ENCODE results near the gene NNMT. TPM values are rescaled to one million over a fixed set of nuclear protein-coding genes. Genes with fewer than 3 reads are reported as not detected.

Gene NNMT
- total RNA-seq, 2 donors from 2014 or later = 83.7 to 240 TPM

DNA sequence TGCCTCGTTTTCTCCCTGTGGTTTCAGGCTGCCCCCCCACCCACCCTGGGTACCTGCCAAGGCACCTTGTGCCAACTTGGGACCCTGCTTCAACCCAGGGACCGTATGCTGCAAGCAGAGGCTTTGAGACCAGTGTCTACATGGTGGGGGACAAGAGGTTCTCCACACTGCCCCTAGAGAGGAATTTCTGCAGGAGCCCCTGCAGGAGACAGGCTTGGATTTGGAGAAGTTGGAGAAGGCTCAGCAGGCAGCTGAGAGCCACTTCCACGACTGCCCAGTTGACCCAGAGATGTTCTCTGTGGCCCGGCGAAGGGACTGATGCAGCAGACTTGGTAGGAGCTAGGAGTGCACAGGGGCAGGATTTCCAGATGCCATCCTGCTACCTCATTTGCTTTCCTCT lies 20.1 kb upstream of the NNMT start:
- peaks cover 0 to 9% of the 10 kb centered on the region in 2 donors for H3K4me1 ChIP-seq
- TF ChIP-seq CTCF (IDR thresholded peaks at IDR 0.05) = no peak
- H3K36me3 ChIP-seq = no peaks in the 10 kb centered on the region
- no peaks in the 10 kb centered on the region for H3K9me3 ChIP-seq
- no peaks in the 10 kb centered on the region for H3K27me3 ChIP-seq
- no peak overlapping the region for H3K4me3 ChIP-seq
- H3K27ac ChIP-seq = peak overlapping the region in 1 of 2 donors; percentile 47
- no peak for DNase-seq (ENCODE audit: low spot score)

GRCh38 chr11:114277637-114278341 lies 18.4 kb upstream of the NNMT start:
- H3K27me3 ChIP-seq = no peaks in the 10 kb centered on the region
- DNase-seq (ENCODE audit: low spot score) = no peak

DNA sequence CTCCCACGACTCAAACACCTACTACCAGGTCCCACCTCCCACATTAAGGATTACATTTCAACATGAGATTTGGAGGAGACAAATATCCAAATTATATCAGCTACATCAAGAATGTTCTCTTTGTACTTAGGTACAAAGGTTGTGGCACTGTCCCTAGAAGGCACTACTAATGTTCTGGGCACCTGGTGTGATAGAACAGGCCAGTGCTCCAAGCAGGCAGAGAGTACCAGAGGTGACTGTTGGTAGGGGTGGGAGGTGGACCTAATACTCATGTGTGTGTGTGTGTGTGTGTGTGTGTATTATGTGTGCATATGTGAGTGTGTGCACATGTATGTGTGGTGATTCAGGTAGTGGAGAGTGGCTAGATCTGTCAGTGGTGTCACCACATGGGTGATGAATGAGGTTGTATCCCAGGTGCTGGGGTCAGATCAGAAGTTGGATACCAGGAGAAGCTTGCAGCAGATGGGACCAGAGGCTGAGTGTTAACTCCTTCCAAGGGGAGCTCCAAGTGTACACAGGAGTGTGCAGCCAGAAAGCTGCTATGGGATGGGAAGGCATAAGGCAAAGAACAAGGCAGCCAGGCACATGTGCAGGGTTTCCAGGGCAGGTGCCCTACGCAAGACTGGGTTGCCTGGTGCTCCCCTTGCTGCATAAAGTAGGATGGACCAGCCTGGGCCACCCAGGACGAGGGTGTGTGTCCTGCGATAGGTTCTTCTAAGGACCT lies 17.7 kb upstream of the NNMT start:
- TF ChIP-seq CTCF (IDR thresholded peaks at IDR 0.05) = no peak
- H3K4me3 ChIP-seq = no peak overlapping the region
- H3K9me3 ChIP-seq = no peaks in the 10 kb centered on the region
- H3K27me3 ChIP-seq = no peaks in the 10 kb centered on the region
- no peaks in the 10 kb centered on the region for H3K36me3 ChIP-seq
- peaks cover 0 to 9% of the 10 kb centered on the region in 2 donors for H3K4me1 ChIP-seq
- no peak for DNase-seq (ENCODE audit: low spot score)
- H3K27ac ChIP-seq = no peak overlapping the region

More at GRCh38 chr11:114277637-114278341, 18.4 kb upstream of the NNMT start:
- Histone ChIP-seq H3K4me1 (peaks cover 0 to 9% of the 10 kb centered on the region in 2 donors), H3K27ac (no peak overlapping the region), H3K9me3 (no peaks in the 10 kb centered on the region), H3K4me3 (no peak overlapping the region), H3K36me3 (no peaks in the 10 kb centered on the region)
- TF ChIP-seq CTCF (IDR thresholded peaks at IDR 0.05) = no peak

DNA sequence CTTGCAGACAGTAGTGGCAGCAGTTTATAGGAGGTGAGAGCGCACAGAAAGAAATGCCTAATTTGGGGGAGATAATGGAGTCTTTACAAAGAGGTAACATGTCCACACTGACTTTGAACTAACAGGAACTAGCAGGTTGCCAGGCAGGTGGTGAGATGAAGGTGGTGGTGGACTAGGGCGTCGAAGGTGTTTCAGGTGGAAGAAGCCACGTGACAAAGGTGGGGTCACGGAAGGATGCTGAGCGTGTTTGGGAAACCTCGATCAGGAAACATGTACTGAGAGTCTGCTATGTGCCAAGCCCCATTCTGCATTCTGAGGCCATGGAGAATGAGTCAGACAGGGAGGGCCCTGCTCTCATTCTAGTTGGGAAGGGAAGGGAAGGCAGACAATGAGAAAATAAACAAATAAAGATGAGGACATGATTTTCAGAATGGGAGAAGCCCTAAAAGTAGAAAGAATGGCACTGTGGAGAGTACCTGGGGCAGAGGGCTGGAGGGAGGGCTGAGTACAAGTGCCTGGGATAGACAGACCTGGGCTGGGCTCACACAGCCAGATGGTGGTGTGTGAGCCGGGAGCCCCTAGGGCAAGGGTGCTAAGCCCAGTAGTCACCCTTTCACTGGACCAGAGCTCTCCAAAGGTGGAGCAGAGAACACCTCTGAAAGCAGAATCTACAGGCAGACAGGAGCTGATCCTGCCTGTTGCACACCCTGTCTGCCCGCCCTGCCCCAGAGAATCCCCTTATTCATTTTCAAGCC lies 16.2 kb upstream of the NNMT start:
- Histone ChIP-seq H3K4me1 (peaks cover 0 to 16% of the 10 kb centered on the region in 2 donors), H3K9me3 (no peaks in the 10 kb centered on the region), H3K27ac (peak overlapping the region; percentile 45 to 74), H3K27me3 (no peaks in the 10 kb centered on the region), H3K36me3 (no peaks in the 10 kb centered on the region), H3K4me3 (no peak overlapping the region)
- DNase-seq (ENCODE audit: low spot score) = no peak
- TF ChIP-seq CTCF (IDR thresholded peaks at IDR 0.05) = no peak

DNA sequence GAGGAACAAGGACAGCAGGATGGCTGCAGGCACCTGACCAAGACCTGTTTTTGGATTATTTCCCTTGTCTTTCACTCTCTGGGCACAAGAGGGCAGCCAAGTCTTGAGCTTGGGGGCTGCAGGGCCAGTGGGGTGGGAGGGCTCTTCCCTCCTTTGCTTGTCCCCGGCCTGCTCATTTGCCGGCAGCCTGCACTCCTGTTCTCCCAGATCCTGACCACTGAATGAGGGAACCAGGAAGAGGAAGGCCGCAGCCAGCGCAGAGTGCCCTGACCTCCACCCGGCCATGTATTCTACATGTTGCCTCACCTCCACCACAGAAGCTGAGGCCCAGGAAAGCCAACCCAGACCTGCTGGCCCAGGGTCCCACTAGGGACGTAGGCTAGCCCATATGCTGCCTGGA lies 15.5 kb upstream of the NNMT start:
- Histone ChIP-seq H3K36me3 (no peaks in the 10 kb centered on the region), H3K27me3 (no peaks in the 10 kb centered on the region), H3K4me3 (no peak overlapping the region), H3K9me3 (no peaks in the 10 kb centered on the region), H3K27ac (peak overlapping the region; percentile 45 to 74), H3K4me1 (peaks cover 0 to 16% of the 10 kb centered on the region in 2 donors)
- no peak for DNase-seq (ENCODE audit: low spot score)
- peak; percentile 30 to 57 for TF ChIP-seq CTCF (IDR thresholded peaks at IDR 0.05)

Data from right atrium auricular region (tissue), 2 donors.